Right lobe of liver (tissue), 4 donors: ENCODE data around the gene P3H2.

ENCODE experiments used
- CTCF ChIP-seq, 4 donors: fragments of 200-600 bp in 3 of 4; fragments of 450-650 bp in 1 of 4; IDR thresholded peaks; one replicate each; pipeline versions ENCODE4 v1.5.1 to v1.8.0; 2016 to 2022; ENCODE audit warnings: antibody characterized with exemption in 4 of 4, mild to moderate bottlenecking in 2 of 4
- POLR2A ChIP-seq: fragments of 450-650 bp; IDR thresholded peaks from one replicate; pipeline ENCODE4 v1.6.1; 2017; ENCODE audit warnings: antibody characterized with exemption, mild to moderate bottlenecking
- donor health status: DM: no; HTN: no; CAD: no.
- donor health status: DM: no; HTN: no; CAD: no.
- donor health status: DM: no; HTN: yes; CAD: no.

- no peak for TF ChIP-seq CTCF (IDR thresholded peaks at IDR 0.05)
- TF ChIP-seq POLR2A = no peak
Measured at GRCh38 chr3:189941679-189942078, 179.0 kb downstream of the P3H2 start.
